Measurements from ENCODE around the gene PHF5A.
A peak's percentile ranks its signal among the peaks of the same experiment; 100 is the strongest.

Gene PHF5A

GRCh38 chr22:41411021-41411851 is 57.3 kb downstream of the PHF5A start:
- peak; percentile 28 for DNase-seq

GRCh38 chr22:41410311-41410751 is 58.2 kb downstream of the PHF5A start:
- DNase-seq, result no peak

Measured in NCI-H69 (cell line).